WERI-Rb-1 (cell line): ENCODE data around the gene NBL1.

Experiments
- DNase-seq: peaks from one replicate; pipeline ENCODE4 v3.0.0-alpha.2; 2020
- H3K27ac ChIP-seq: fragments of 250-450 bp; sonication (Bioruptor Pico); 2 replicates; pipeline ENCODE4 v1.5.1; 2020; ENCODE audit warnings: mild to moderate bottlenecking, moderate library complexity
- H3K27me3 ChIP-seq: fragments of 250-450 bp; sonication (Bioruptor Pico); 2 replicates; pipeline ENCODE4 v1.5.1; 2021; ENCODE audit warnings: mild to moderate bottlenecking, low read depth, moderate library complexity; ENCODE audit not compliant: insufficient read depth, severe bottlenecking
- H3K36me3 ChIP-seq: fragments of 250-450 bp; sonication (Bioruptor Pico); 2 replicates; pipeline ENCODE4 v1.5.1; 2020; ENCODE audit warnings: mild to moderate bottlenecking, moderate library complexity
- H3K4me3 ChIP-seq: 2 replicates; pipeline ENCODE4 v1.5.1; 2011; ENCODE audit warnings: low read depth, mild to moderate bottlenecking, control low read depth, low read length
- H3K9me3 ChIP-seq: fragments of 250-450 bp; sonication (Bioruptor Pico); 2 replicates; pipeline ENCODE4 v1.5.1; 2021; ENCODE audit warnings: mild to moderate bottlenecking, moderate library complexity; ENCODE audit not compliant: severe bottlenecking
- TF ChIP-seq, protein P1 (sequence below): IDR thresholded peaks from 2 replicates; pipeline ENCODE4 v1.5.1; 2011; ENCODE audit warnings: low read depth, mild to moderate bottlenecking, control low read depth, inconsistent platforms, low read length

Gene NBL1

DNA sequence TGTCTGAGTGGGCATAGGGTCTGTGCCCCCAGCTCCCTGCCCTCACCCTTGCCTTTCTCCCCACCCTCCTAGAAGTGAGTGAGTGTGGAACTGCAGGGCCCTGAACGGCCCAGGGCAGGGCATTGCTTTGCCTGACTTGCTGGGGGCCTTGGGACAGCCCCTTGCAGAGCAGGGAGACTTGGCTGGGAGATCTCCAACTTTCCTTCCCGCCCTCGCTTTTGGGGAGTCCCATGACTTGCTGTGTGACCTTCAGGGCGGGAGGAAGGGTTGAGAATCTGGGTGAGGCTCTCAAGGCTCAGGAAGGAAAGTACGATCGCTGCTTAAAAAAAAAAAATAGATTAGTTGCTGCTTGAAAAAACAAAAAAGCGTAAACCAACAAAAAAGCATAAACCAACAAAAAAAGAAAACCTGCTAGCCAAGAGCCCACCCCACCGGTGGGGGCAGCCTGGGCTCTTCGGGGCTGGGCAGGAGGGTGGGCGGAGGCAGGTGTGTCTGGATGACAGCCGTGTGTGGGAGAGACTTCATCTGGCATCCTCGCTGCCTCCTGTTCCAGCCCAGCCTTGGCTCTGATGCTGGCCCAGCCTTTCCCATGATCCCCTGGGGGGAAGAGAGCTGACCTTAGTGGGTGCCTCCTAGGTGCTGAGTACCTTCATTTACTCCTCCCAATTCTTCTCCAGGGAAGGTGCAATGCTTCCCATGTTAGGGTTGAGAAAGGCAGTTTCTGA lies 6.5 kb downstream of the NBL1 start:
- H3K27me3 ChIP-seq, result no peaks in the 10 kb centered on the region
- H3K27ac ChIP-seq, result no peak overlapping the region
- H3K36me3 ChIP-seq, result no peaks in the 10 kb centered on the region
- no peak for DNase-seq
- H3K9me3 ChIP-seq, result no peaks in the 10 kb centered on the region
- TF ChIP-seq, protein P1, sequence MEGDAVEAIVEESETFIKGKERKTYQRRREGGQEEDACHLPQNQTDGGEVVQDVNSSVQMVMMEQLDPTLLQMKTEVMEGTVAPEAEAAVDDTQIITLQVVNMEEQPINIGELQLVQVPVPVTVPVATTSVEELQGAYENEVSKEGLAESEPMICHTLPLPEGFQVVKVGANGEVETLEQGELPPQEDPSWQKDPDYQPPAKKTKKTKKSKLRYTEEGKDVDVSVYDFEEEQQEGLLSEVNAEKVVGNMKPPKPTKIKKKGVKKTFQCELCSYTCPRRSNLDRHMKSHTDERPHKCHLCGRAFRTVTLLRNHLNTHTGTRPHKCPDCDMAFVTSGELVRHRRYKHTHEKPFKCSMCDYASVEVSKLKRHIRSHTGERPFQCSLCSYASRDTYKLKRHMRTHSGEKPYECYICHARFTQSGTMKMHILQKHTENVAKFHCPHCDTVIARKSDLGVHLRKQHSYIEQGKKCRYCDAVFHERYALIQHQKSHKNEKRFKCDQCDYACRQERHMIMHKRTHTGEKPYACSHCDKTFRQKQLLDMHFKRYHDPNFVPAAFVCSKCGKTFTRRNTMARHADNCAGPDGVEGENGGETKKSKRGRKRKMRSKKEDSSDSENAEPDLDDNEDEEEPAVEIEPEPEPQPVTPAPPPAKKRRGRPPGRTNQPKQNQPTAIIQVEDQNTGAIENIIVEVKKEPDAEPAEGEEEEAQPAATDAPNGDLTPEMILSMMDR, result no peak
- no peak overlapping the region for H3K4me3 ChIP-seq

DNA sequence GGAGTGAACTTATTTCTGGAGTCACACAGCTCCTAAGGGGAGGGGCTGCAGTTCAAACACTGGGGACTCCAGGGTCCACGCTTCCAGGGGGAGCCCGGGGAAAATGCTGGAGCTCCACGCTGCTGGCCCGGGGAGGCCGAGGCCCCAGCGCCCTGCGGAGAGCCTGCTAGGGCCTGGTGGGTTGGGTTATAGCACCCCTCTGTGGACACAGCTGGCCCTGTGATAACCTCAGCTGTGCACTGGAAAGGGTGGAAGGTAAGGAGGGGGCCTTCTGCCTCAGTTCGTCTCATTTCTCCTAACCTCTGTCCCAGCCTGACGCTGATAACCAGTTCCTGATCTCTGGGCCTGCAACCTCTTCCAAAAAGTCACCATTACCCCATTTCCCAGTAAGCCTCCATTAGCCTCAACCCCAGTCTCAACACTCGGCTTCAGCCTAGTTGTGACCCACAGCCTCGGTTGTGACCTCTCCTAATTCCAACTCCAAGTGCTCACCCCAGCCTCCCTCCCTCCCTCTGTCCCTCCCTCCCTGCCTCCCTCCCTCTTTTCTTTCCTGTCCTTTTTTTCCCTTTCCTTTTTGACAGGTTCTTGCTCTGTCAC lies 7.1 kb downstream of the NBL1 start:
- Histone ChIP-seq H3K9me3 (no peaks in the 10 kb centered on the region), H3K4me3 (no peak overlapping the region), H3K36me3 (no peaks in the 10 kb centered on the region), H3K27me3 (no peaks in the 10 kb centered on the region), H3K27ac (no peak overlapping the region)
- DNase-seq, result peak; percentile 64
- TF ChIP-seq, protein P1, result peak; percentile 92

DNA sequence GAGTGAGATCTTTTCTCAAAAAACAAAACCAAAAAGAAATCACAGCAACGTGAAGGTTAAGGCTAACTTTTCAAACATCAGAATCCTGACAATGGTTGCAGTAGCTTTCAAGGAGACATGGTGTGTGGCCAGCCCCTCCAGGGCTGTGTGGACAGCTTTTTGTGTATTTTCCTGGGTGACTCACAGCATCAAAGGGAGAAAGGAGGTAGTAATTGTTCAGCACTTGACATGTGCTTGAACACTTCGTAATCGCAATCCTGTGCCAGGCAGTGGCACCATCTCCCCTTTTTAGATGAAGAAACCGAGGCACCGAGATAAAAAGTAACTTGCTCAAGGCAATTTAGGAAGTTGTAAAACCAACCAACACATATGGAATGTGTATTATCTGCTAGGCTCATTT lies 10.3 kb downstream of the NBL1 start:
- DNase-seq, result no peak
- H3K27me3 ChIP-seq, result no peaks in the 10 kb centered on the region
- no peak overlapping the region for H3K4me3 ChIP-seq
- TF ChIP-seq, protein P1, result no peak
- no peaks in the 10 kb centered on the region for H3K36me3 ChIP-seq
- H3K9me3 ChIP-seq, result no peaks in the 10 kb centered on the region
- no peak overlapping the region for H3K27ac ChIP-seq

DNA sequence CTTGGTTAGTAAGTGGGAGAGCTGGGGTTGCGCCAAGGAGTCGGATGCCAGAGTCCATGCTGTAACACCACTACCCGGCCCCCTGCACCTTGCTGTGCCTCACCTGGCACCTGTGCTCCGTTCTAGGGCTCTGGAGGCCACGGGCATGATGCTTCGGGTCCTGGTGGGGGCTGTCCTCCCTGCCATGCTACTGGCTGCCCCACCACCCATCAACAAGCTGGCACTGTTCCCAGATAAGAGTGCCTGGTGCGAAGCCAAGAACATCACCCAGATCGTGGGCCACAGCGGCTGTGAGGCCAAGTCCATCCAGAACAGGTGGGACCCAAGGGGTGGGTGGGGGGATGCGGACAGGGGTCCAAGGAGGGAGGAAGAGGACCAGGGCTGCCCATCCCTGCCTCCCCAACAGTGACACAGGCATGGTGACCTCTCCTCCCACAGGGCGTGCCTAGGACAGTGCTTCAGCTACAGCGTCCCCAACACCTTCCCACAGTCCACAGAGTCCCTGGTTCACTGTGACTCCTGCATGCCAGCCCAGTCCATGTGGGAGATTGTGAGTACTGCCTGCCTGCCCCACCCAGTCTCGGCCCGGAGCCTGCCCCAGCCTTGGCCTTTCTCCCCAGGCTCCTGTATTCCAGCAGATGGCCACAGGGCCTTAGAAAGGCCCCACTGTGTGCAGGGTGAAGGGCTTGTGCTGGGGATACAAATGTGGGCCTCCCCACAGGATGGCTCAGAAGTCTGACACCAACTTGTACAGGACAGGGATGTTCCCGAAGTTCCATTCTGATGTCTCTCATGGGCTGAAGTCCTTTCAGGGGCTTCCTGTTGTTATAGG lies 11.0 kb downstream of the NBL1 start:
- DNase-seq, result no peak
- H3K4me3 ChIP-seq, result no peak overlapping the region

DNA sequence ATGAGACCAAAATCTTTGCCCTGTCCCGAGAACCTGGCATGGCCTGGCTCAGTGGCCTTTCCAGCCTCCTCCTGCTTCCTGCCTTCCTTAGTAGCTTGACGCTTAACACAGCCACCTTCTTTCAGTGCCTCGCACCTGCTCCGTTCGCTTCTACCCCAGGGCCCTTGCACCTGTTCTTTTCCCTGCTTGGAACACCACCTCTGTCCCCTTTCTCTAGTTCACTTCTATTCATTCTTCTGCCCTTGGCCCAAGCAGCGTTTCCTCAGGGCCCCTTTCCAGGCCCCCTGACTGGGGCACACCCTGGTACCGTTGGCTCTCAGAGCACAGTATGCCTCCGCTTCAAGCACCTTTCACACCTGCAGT lies 11.6 kb downstream of the NBL1 start:
- no peak overlapping the region for H3K4me3 ChIP-seq
- H3K9me3 ChIP-seq, result no peaks in the 10 kb centered on the region
- no peak for DNase-seq
- no peaks in the 10 kb centered on the region for H3K27me3 ChIP-seq
- TF ChIP-seq, protein P1, result no peak
- no peak overlapping the region for H3K27ac ChIP-seq
- H3K36me3 ChIP-seq, result no peaks in the 10 kb centered on the region

More for the DNA sequence above, 11.0 kb downstream of the NBL1 start:
- TF ChIP-seq, protein P1, result no peak
- Histone ChIP-seq H3K36me3 (no peaks in the 10 kb centered on the region), H3K9me3 (no peaks in the 10 kb centered on the region), H3K27me3 (no peaks in the 10 kb centered on the region), H3K27ac (no peak overlapping the region)
